Stimulated activated CD8-positive, alpha-beta memory T cell treated with anti-CD3 and anti-CD28 coated beads, Interleukin-15, amount 100 ng/mL, for 4 hours (primary cell): Measurements from ENCODE around the gene SYNE3.

Experiments
- DNase-seq, 2 donors: peaks; one replicate each; pipeline ENCODE4 v3.0.0-alpha.2; 2020; ENCODE audit warnings: low read depth in 2 of 2

The SYNE3 gene

DNA sequence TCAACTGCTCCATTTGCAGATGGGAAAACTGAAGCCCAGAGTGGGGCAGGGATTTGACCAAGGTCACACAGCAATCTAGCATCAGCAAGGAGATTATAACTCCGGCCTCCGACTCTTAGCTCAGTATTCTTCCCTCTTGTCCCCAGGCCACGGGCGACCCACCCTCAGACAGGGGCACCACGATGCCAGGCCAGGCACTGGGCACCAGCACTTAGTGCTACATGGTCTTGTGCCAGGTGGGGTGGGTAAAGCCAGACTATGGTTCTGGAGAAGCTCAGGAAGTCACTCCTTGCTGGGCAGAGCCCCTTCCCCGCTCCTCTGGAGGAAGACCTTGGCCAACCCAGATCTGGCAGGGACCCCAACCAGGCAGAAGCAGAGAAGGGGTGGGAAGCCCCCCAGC, 41.5 kb downstream of the SYNE3 start:
- DNase-seq: no peak

DNA sequence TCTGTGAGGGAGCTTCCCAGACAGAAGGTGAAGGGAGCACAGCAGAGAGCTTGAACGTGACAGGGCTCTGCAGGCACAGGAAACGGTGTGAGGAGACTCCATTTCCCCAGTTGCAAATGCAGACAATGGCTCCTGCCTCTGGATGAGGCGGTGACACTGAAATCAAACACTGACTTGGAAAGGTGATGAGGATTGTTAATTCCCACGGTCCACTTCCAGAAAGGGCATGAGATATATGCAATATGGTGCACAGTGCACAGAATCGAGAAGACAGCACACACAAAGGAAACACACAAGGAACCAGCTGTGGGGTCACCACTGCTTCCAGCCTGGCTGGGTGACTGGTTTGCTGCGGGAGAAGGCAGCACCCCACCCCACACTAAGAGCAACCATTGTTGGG, 42.0 kb downstream of the SYNE3 start:
- DNase-seq: no peak

DNA sequence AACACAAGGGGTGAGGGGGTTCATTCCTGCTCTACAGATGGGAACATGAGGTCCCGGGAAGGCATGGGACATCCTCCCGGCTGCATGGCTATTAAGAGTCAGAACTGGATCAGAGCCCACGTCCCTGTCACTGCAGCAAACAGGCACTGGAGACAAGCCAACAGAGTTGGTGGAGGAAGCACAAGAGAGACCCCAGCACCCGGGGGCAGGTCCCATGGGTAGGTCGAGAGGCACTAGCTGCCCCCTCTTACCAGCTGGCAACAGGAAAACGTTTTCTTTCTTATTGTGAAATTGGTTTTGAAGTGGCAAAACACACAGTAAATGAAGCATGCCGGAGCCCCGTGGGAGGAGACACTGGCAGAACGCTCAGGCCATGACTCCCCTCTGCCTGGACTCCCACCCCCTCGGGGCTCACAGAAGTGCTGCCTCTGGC, 43.6 kb downstream of the SYNE3 start:
- no peak for DNase-seq

DNA sequence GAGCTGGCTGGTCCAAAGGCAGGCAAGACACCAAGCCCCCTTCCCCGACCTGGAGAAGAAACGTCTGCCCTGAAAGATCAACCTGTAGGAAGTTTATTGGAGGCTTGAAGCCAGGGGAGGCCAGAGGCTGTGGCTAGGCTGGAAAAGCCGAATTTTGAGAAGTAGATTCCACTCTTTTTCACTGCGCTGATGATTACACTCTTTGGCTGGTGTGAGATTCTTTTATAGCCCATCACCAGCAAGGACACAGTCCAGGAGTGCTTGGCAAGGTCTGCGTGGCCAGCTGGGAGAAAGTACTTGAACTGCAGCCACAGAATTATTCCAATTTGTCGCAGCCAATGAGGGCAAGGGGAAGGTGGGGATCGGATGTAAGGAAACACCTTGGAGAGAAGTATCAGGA, 45.0 kb downstream of the SYNE3 start:
- DNase-seq: no peak

DNA sequence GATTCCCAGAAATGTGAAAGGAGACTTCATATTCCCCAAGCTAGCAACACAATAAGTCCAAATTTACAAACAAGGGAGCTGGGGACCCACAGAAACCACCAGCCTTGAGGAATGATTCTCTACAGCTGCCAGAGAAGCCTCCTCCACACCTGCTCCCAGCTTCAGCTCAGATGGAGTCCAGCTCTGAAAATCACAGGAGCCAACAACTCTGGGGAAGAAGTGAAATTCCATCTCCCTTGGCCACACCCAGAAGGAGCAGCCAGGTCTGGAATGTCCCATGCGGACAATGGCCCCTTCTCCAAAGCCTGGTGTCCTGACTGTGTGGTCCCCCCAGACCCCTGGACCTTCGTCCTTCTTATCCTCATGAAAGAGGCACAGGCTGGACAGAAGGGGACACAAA, 45.4 kb downstream of the SYNE3 start:
- no peak for DNase-seq

DNA sequence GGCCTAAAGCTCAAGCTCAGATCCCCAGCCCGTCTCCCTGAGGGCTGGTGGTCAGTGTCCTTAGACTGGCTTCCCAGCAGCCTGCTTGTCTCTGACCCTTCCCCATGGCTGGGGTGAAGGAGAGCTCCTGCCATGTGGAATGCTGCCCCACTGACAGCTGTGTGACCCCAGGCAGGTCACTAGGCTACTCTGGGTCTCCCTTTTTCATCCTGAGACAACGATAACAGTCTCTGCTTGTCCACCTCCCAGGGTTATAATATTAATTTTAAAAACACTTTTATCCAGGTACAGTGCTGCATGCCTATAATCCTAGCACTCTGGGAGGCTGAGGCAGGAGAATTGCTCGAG, 47.3 kb downstream of the SYNE3 start:
- DNase-seq: no peak

DNA sequence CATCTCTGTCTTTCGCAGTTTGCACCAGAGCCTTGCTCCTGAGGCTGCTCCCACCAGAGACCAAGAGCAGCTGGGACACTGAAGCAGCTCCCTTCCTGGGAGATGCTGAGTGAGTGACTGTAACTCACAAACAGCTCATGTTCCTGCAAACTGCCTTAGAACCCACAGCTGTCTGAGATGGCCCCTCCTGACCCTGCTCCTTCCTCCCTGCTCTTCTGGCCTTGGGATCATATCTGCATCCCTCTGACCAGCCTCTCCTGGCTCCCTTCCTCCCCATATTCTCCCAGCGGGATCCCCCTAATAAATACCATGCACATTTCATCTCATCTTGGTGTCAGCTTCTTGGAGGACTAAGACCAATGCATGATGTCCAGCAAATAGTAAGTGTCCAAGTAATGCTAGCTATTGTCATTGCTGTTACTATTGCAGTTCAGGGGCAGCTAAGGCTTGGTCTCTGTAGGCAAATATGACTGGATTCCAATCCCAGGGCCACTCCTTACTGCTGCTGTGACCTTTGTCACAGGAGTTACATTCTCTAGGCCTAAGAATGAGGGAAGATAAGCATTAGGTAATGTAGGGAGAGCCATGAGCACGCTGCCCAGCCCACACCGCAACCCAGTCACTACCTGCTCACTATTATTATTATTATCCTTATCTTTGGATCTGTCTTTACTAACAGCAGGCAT, 47.9 kb downstream of the SYNE3 start:
- no peak for DNase-seq

DNA sequence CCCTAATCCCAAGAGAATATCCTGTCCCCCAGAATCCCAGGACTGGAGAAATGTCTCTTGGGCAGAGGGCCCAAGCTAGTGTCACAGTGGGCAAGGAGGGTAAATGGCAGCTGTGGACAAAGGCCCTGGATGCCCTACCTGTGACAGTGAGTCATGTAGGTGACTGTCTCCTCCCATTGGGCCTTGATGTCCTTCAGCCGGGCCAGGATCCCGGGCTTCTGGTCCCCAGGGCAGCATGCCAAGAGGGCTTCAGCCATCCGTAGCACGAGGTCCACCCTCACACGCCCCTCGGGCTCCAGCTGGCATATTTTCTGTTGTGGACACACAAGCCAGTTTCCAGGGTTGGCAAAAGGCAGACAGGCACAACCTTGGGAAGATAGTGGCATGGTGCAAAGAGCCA, 48.8 kb downstream of the SYNE3 start:
- no peak for DNase-seq

DNA sequence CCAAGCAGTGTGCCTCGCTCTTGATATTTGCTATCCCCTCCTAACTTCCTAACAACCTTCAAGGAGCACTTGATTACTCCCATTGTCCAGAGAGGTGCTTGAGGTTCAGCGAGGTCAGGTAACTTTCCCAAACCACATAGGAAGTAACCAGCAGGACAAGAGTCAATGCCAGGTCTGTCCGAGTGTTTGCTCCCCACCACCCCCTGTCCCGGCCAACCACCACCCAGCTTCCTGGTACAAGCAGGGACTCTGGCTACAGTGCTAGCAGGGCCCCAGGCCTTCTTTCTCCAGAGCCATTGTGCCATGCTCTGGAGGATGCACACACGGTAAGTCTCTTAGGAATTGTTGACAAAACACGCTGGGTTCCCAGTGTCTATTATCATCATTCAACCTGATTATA, 49.2 kb downstream of the SYNE3 start:
- no peak for DNase-seq
